Lower leg skin (tissue), 4 donors: ENCODE data around the gene C12orf75. TPM values are rescaled to one million over a fixed set of nuclear protein-coding genes. Genes with fewer than 3 reads are reported as not detected.

ENCODE experiments used
- DNase-seq, 2 donors: peaks; one replicate each; pipeline ENCODE4 v3.0.0-alpha.2; 2019; ENCODE audit warnings: low spot score in 2 of 2
- H3K4me3 ChIP-seq: fragments of 200-600 bp; sonication (generic); 2 replicates; pipeline ENCODE4 v1.5.1; 2017; ENCODE audit warnings: mild to moderate bottlenecking, low read depth; ENCODE audit not compliant: poor library complexity, severe bottlenecking
- CTCF ChIP-seq, 3 donors: fragments of 450-650 bp; IDR thresholded peaks; one replicate each; pipeline ENCODE4 v1.5.1; 2016; ENCODE audit warnings: antibody characterized with exemption in 3 of 3, mild to moderate bottlenecking in 3 of 3, moderate library complexity in 2 of 3
- POLR2A ChIP-seq, 2 donors: fragments of 450-650 bp; IDR thresholded peaks; one replicate each; pipeline ENCODE4 v1.6.1; 2016 to 2017; ENCODE audit warnings: antibody characterized with exemption in 2 of 2, mild to moderate bottlenecking in 1 of 2, moderate library complexity in 1 of 2
- WGBS, 2 donors: methylation state at CpG; one replicate each; pipeline ENCODE4 v1.1.5; 2018; 5-methylcytosine and 5-hydroxymethylcytosine counted together
- intact Hi-C: fragments of 100-400 bp; cut with DNase I; formaldehyde crosslinking; loops from one replicate; pipeline ENCODE4 v1.15.0; 2023; ENCODE audit warnings: low total_unique reads
- total RNA-seq, 4 donors: library from RNA; depleted of rRNA; stranded (reverse); fragments of >200 nt; gene quantifications; one replicate each; pipeline ENCODE4 v1.1.0, GENCODE V29; 2016

C12orf75 gene
- total RNA-seq, 4 donors from 2014 or later: 13.2 to 24.3 (median 15.4) TPM

GRCh38 chr12:105349138-105349537 lies 18.6 kb downstream of the C12orf75 start:
- TF ChIP-seq CTCF (IDR thresholded peaks at IDR 0.05) (no peak), POLR2A (IDR thresholded peaks at IDR 0.05) (no peak)
- H3K4me3 ChIP-seq: no peak overlapping the region
- intact Hi-C loops: no loop called here
- WGBS, 2 donors: 69 to 73% methylated on average over 1 of the region's 1 CpG
- no peak for DNase-seq

- 58 to 59% methylated on average over 1 of the region's 1 CpG for WGBS, 2 donors
- DNase-seq: no peak
- intact Hi-C loops: no loop called here
- no peak overlapping the region for H3K4me3 ChIP-seq
- TF ChIP-seq CTCF (IDR thresholded peaks at IDR 0.05) (no peak), POLR2A (IDR thresholded peaks at IDR 0.05) (no peak)
Measured at GRCh38 chr12:105351523-105351922, 21.0 kb downstream of the C12orf75 start.

GRCh38 chr12:105352052-105352451 lies 21.6 kb downstream of the C12orf75 start:
- intact Hi-C loops: no loop called here
- no peak overlapping the region for H3K4me3 ChIP-seq
- no peak for DNase-seq
- no peak for TF ChIP-seq POLR2A (IDR thresholded peaks at IDR 0.05)
- no peak for TF ChIP-seq CTCF (IDR thresholded peaks at IDR 0.05)
- 77 to 90% methylated on average over 4 of the region's 4 CpGs for WGBS, 2 donors

- WGBS, 2 donors: 56% methylated on average over 9 of the region's 9 CpGs
- DNase-seq: no peak
- intact Hi-C loops: no loop called here
- no peak overlapping the region for H3K4me3 ChIP-seq
- TF ChIP-seq CTCF (IDR thresholded peaks at IDR 0.05): no peak
- no peak for TF ChIP-seq POLR2A (IDR thresholded peaks at IDR 0.05)
Measured at GRCh38 chr12:105352940-105353635, 22.6 kb downstream of the C12orf75 start.

- intact Hi-C loops: no loop called here
- DNase-seq: no peak
- TF ChIP-seq CTCF (IDR thresholded peaks at IDR 0.05): no peak
- no peak for TF ChIP-seq POLR2A (IDR thresholded peaks at IDR 0.05)
- H3K4me3 ChIP-seq: no peak overlapping the region
Measured at GRCh38 chr12:105355752-105356151, 25.3 kb downstream of the C12orf75 start.

- no peak for DNase-seq
- WGBS, 2 donors: 52 to 53% methylated on average over 6 of the region's 6 CpGs
- intact Hi-C loops: no loop called here
- no peak for TF ChIP-seq CTCF (IDR thresholded peaks at IDR 0.05)
- TF ChIP-seq POLR2A (IDR thresholded peaks at IDR 0.05): no peak
- no peak overlapping the region for H3K4me3 ChIP-seq
Measured at GRCh38 chr12:105357162-105357691, 26.7 kb downstream of the C12orf75 start.
